ENCODE results near the gene PRSS2.
A peak's percentile ranks its signal among the peaks of the same experiment; 100 is the strongest.

The PRSS2 gene

DNA sequence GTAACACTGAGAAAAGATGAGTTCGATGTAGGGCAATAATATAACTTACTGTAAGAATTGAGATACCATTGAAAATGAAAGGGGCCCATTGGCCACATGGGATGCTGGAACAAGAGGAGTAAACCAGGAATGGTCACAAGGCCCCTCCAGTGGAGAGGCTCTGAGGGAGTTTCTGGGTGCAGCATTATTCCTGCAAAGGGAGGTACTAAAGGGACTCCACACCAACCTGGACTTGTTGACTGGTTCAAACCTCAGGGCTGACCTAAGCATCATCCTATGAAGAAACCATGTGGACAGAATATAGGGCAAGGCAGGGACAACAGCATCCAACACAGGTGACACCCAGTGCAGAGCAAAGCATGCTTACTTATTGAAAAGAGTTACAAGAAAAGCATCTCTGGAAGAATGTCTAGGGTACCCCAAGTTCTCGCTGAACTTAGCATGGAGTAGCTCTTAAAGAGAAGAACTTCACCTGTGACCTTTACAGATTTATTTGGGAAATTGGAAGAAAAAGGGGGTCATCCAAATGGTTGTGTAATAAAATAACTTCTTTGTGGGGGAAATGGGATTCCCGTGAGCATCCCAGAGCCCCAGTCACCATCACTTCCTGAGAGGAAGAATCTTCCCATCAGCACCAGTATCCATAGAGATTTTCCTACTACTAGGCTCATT is 34.7 kb downstream of the PRSS2 start:
- no peak overlapping the region for H3K4me3 ChIP-seq (ENCODE audit: low read depth, low read length)
- DNase-seq (ENCODE audit: low read depth): no peak
- TF ChIP-seq, protein P1, sequence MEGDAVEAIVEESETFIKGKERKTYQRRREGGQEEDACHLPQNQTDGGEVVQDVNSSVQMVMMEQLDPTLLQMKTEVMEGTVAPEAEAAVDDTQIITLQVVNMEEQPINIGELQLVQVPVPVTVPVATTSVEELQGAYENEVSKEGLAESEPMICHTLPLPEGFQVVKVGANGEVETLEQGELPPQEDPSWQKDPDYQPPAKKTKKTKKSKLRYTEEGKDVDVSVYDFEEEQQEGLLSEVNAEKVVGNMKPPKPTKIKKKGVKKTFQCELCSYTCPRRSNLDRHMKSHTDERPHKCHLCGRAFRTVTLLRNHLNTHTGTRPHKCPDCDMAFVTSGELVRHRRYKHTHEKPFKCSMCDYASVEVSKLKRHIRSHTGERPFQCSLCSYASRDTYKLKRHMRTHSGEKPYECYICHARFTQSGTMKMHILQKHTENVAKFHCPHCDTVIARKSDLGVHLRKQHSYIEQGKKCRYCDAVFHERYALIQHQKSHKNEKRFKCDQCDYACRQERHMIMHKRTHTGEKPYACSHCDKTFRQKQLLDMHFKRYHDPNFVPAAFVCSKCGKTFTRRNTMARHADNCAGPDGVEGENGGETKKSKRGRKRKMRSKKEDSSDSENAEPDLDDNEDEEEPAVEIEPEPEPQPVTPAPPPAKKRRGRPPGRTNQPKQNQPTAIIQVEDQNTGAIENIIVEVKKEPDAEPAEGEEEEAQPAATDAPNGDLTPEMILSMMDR (IDR thresholded peaks at IDR 0.05; ENCODE audit: low read depth, low read length, missing control alignments): no peak

DNA sequence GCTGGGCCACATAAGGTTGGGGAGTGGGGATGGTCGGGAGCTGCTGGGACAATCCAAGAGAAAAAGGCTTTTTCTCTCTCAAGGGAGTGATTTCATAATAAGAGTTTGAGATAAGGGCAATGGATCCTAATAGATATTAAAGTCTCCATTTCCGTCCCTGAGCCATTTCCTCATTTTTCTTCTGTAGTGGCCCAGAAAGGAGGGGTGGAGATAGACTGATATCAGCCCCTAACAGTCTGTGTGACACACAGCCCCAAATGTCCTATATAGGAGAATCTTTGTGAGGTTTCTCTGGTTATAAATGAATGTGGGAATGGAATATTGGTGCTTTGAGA is 35.2 kb downstream of the PRSS2 start:
- no peak overlapping the region for H3K4me3 ChIP-seq (ENCODE audit: low read depth, low read length)
- DNase-seq (ENCODE audit: low read depth): no peak
- TF ChIP-seq, protein P1 (IDR thresholded peaks at IDR 0.05; ENCODE audit: low read depth, low read length, missing control alignments): no peak

DNA sequence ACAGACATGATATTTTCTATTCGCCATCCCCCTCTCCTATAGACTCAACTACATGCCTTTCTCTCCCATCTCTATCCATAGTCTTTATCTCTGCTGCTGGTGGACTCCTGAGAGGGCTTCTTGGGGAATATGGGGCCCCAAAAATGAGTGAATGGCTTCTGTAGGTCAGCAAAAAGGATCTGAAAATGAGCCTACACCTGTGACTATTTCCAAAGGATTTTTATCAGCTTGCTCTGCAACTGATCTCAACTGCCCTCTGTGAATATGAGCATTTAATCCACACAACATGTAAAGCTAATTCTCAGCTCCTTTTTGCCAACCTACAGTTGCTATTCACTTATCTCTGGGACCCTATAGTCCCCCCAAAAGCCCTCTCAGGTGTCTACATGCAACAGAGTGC is 36.2 kb downstream of the PRSS2 start:
- TF ChIP-seq, protein P1 (IDR thresholded peaks at IDR 0.05; ENCODE audit: low read depth, low read length, missing control alignments): no peak
- no peak for DNase-seq (ENCODE audit: low read depth)
- no peak overlapping the region for H3K4me3 ChIP-seq (ENCODE audit: low read depth, low read length)

GRCh38 chr7:142807855-142808460 is 37.2 kb downstream of the PRSS2 start:
- peak; percentile 60 for DNase-seq (ENCODE audit: low read depth)
- TF ChIP-seq, protein P1 (IDR thresholded peaks at IDR 0.05; ENCODE audit: low read depth, low read length, missing control alignments): no peak
- H3K4me3 ChIP-seq (ENCODE audit: low read depth, low read length): no peak overlapping the region

- no peak overlapping the region; the same call in 1 of the 2 replicates for H3K4me3 ChIP-seq (ENCODE audit: low read depth, low read length)
- TF ChIP-seq, protein P1 (IDR thresholded peaks at IDR 0.05; ENCODE audit: low read depth, low read length, missing control alignments): no peak
- DNase-seq (ENCODE audit: low read depth): no peak
Observed at GRCh38 chr7:142808461-142808801, 37.7 kb downstream of the PRSS2 start.

- no peak overlapping the region; the same call in 1 of the 2 replicates for H3K4me3 ChIP-seq (ENCODE audit: low read depth, low read length)
- TF ChIP-seq, protein P1 (IDR thresholded peaks at IDR 0.05; ENCODE audit: low read depth, low read length, missing control alignments): no peak
- peak; percentile 95 for DNase-seq (ENCODE audit: low read depth)
Observed at GRCh38 chr7:142808802-142809583, 38.2 kb downstream of the PRSS2 start.

Measured in GM12864 (cell line).